Liver (tissue), 3 donors: ENCODE data around the gene BMAL1.

Experiments used
- TAF1 ChIP-seq: conservative IDR thresholded peaks from 2 replicates; pipeline ENCODE4 v1.6.1; 2016; ENCODE audit warnings: antibody characterized with exemption, mild to moderate bottlenecking
- YY1 ChIP-seq: IDR thresholded peaks from 2 replicates; pipeline ENCODE4 v1.6.1; 2016; ENCODE audit warnings: antibody characterized with exemption, mild to moderate bottlenecking
- TF ChIP-seq, protein P1 (sequence below): fragments of 150-350 bp; IDR thresholded peaks from 2 replicates; pipeline ENCODE4 v1.5.1; 2017; ENCODE audit warnings: improper control_type of control experiment, low read depth, low read length; ENCODE audit not compliant: missing input control
- TF ChIP-seq, protein P2 (sequence below): IDR thresholded peaks from 2 replicates; pipeline ENCODE4 v1.6.1; 2016; ENCODE audit warnings: antibody characterized with exemption, mild to moderate bottlenecking
- donor health status: healthy.
- donor health status: healthy.

DNA sequence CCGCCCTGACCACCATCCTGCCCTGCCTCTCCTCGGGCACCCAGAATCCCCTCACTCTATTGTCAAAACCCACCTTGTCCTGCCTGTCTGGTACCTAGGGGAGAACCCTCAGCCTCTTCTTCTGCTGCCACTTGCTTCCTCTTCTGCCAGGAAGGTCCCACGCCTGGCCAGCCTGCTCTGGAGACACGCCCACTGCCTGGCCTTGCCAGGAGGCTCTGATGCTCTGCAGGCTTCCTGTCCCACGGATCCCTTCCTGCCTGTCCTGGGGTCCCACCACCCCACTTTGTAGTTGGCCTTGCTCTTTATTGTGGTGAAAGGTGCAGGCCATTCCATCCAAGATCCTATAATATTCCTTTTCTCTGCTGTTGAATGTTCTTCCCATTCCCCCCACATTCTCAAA is 63.4 kb downstream of the BMAL1 start:
- TF ChIP-seq, protein P1, sequence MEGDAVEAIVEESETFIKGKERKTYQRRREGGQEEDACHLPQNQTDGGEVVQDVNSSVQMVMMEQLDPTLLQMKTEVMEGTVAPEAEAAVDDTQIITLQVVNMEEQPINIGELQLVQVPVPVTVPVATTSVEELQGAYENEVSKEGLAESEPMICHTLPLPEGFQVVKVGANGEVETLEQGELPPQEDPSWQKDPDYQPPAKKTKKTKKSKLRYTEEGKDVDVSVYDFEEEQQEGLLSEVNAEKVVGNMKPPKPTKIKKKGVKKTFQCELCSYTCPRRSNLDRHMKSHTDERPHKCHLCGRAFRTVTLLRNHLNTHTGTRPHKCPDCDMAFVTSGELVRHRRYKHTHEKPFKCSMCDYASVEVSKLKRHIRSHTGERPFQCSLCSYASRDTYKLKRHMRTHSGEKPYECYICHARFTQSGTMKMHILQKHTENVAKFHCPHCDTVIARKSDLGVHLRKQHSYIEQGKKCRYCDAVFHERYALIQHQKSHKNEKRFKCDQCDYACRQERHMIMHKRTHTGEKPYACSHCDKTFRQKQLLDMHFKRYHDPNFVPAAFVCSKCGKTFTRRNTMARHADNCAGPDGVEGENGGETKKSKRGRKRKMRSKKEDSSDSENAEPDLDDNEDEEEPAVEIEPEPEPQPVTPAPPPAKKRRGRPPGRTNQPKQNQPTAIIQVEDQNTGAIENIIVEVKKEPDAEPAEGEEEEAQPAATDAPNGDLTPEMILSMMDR, result no peak
- TF ChIP-seq, protein P2, sequence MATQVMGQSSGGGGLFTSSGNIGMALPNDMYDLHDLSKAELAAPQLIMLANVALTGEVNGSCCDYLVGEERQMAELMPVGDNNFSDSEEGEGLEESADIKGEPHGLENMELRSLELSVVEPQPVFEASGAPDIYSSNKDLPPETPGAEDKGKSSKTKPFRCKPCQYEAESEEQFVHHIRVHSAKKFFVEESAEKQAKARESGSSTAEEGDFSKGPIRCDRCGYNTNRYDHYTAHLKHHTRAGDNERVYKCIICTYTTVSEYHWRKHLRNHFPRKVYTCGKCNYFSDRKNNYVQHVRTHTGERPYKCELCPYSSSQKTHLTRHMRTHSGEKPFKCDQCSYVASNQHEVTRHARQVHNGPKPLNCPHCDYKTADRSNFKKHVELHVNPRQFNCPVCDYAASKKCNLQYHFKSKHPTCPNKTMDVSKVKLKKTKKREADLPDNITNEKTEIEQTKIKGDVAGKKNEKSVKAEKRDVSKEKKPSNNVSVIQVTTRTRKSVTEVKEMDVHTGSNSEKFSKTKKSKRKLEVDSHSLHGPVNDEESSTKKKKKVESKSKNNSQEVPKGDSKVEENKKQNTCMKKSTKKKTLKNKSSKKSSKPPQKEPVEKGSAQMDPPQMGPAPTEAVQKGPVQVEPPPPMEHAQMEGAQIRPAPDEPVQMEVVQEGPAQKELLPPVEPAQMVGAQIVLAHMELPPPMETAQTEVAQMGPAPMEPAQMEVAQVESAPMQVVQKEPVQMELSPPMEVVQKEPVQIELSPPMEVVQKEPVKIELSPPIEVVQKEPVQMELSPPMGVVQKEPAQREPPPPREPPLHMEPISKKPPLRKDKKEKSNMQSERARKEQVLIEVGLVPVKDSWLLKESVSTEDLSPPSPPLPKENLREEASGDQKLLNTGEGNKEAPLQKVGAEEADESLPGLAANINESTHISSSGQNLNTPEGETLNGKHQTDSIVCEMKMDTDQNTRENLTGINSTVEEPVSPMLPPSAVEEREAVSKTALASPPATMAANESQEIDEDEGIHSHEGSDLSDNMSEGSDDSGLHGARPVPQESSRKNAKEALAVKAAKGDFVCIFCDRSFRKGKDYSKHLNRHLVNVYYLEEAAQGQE, result no peak
- TF ChIP-seq YY1 (no peak), TAF1 (no peak)
